Ishikawa (cell line): ENCODE measurements around the gene ZNF92.
A peak's percentile ranks its signal among the peaks of the same experiment; 100 is the strongest.

Experiments used
- CEBPB ChIP-seq: IDR thresholded peaks from 2 replicates; pipeline ENCODE4 v1.6.1; 2012
- CREB1 ChIP-seq: IDR thresholded peaks from 2 replicates; pipeline ENCODE4 v1.6.1; 2012; ENCODE audit warnings: low read depth
- EGR1 ChIP-seq: IDR thresholded peaks from 2 replicates; pipeline ENCODE4 v1.6.1; 2012
- EP300 ChIP-seq: IDR thresholded peaks from 2 replicates; pipeline ENCODE4 v1.6.1; 2012; ENCODE audit warnings: borderline replicate concordance
- FOXM1 ChIP-seq: IDR thresholded peaks from 2 replicates; pipeline ENCODE4 v1.6.1; 2012; ENCODE audit warnings: low read depth, borderline replicate concordance
- NFIC ChIP-seq: IDR thresholded peaks from 2 replicates; pipeline ENCODE4 v1.6.1; 2012
- RAD21 ChIP-seq: IDR thresholded peaks from 2 replicates; pipeline ENCODE4 v1.6.1; 2012; ENCODE audit warnings: low read depth
- TAF1 ChIP-seq: IDR thresholded peaks from 2 replicates; pipeline ENCODE4 v1.6.1; 2012; ENCODE audit warnings: low read depth, mild to moderate bottlenecking
- TCF12 ChIP-seq: IDR thresholded peaks from 2 replicates; pipeline ENCODE4 v1.6.1; 2012; ENCODE audit warnings: low read depth
- TEAD4 ChIP-seq: IDR thresholded peaks from 2 replicates; pipeline ENCODE4 v1.6.1; 2012
- USF1 ChIP-seq: IDR thresholded peaks from 2 replicates; pipeline ENCODE4 v1.6.1; 2012
- YY1 ChIP-seq: IDR thresholded peaks from 2 replicates; pipeline ENCODE4 v1.6.1; 2012; ENCODE audit warnings: low read depth
- ZBTB7A ChIP-seq: IDR thresholded peaks from 2 replicates; pipeline ENCODE4 v1.6.1; 2012; ENCODE audit warnings: low read depth
- TF ChIP-seq, protein P1 (sequence below): IDR thresholded peaks from 2 replicates; pipeline ENCODE4 v1.6.1; 2012
- TF ChIP-seq, protein P2 (sequence below): IDR thresholded peaks from 2 replicates; pipeline ENCODE4 v1.6.1; 2012; ENCODE audit warnings: low read depth, mild to moderate bottlenecking

ZNF92 gene

DNA sequence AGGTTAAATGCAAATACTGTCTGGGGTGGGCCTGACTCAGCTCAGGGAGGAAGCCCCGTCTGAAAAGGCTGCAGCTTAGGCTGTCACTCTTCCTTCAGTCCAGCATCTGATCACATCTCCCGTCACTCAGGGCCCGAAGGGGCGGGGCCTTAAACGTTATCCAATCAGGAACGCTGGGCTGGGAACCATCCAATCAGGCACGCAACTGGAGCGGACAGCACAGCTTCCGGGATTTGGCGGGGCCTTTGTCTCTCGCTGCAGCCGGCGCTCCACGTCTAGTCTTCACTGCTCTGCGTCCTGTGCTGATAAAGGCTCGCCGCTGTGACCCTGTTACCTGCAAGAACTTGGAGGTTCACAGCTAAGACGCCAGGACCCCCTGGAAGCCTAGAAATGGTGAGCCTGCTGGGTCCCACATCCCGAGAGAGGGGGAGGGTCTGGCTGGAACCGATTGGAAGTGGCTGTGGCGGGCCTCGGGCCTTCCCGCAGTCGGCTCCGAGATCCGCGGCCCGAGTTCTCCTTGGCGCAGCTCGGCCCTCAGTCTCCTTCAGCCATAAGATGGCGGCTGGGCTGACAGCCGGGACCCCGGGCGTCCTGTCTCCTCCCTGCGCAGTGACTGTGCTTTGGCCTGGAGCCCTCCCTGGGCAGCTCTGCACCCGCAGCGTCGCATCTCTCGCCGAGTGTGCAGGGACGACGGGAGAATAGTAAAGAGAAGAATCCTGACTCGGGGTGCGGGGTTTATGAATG lies at the start of gene ZNF92:
ZNF92 (plus strand) TSS at position 248 of the 744 bp plus-strand sequence; CDS start at position 391, 143 bp downstream.
- TF ChIP-seq EP300 = no peak
- TF ChIP-seq NFIC = 0 out of 2 replicates have a peak, but pooled peaks have one; percentile 14
- TF ChIP-seq, protein P1, sequence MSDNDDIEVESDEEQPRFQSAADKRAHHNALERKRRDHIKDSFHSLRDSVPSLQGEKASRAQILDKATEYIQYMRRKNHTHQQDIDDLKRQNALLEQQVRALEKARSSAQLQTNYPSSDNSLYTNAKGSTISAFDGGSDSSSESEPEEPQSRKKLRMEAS = peak; percentile 51; the same call in 1 of the 2 replicates
- no peak for TF ChIP-seq TEAD4
- TF ChIP-seq YY1 = peak; percentile 84
- no peak for TF ChIP-seq EGR1
- no peak for TF ChIP-seq ZBTB7A
- peak; percentile 47; the same call in 1 of the 2 replicates for TF ChIP-seq TCF12
- TF ChIP-seq RAD21 = no peak
- TF ChIP-seq CREB1 = no peak
- TF ChIP-seq CEBPB = no peak
- TF ChIP-seq, protein P2, sequence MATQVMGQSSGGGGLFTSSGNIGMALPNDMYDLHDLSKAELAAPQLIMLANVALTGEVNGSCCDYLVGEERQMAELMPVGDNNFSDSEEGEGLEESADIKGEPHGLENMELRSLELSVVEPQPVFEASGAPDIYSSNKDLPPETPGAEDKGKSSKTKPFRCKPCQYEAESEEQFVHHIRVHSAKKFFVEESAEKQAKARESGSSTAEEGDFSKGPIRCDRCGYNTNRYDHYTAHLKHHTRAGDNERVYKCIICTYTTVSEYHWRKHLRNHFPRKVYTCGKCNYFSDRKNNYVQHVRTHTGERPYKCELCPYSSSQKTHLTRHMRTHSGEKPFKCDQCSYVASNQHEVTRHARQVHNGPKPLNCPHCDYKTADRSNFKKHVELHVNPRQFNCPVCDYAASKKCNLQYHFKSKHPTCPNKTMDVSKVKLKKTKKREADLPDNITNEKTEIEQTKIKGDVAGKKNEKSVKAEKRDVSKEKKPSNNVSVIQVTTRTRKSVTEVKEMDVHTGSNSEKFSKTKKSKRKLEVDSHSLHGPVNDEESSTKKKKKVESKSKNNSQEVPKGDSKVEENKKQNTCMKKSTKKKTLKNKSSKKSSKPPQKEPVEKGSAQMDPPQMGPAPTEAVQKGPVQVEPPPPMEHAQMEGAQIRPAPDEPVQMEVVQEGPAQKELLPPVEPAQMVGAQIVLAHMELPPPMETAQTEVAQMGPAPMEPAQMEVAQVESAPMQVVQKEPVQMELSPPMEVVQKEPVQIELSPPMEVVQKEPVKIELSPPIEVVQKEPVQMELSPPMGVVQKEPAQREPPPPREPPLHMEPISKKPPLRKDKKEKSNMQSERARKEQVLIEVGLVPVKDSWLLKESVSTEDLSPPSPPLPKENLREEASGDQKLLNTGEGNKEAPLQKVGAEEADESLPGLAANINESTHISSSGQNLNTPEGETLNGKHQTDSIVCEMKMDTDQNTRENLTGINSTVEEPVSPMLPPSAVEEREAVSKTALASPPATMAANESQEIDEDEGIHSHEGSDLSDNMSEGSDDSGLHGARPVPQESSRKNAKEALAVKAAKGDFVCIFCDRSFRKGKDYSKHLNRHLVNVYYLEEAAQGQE = no peak
- TF ChIP-seq TAF1 = peak; percentile 94
- no peak for TF ChIP-seq USF1
- no peak for TF ChIP-seq FOXM1

DNA sequence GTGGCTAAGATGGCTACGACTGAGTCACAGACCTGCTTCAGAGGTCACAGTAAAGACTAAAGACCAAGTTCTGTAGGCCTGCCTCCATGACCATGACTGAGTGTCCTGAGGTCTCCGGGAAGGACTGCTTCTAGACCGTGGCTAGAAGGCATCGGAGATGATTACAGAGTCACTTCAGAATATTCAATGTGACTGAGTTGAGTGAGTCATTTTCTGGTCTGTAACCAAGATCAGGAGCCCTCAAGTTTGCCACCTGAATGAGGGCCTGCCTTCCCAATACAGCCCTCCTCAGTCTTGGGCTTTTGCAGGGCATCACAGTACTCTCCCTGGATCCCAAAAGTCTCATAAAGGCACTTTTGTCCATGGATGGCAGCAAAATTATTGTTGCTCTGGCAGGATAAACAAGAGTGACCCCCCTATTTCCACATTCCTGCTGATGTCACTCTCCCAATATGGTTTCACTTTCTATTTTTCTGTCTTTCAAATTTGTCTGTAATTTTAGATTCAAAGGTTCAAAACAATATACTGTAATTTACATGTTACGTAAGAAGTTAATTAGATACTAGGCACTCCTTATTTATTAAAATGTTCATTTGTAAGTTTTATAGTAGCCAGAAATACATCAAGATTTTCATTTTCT lies 47.7 kb upstream of the ZNF92 start:
- TF ChIP-seq TCF12 (no peak), YY1 (no peak), FOXM1 (no peak), ZBTB7A (no peak), RAD21 (no peak), CREB1 (no peak), CEBPB (no peak), TAF1 (no peak), NFIC (no peak), TEAD4 (no peak), EP300 (no peak), USF1 (no peak), EGR1 (no peak)
- TF ChIP-seq, protein P1 = no peak
- TF ChIP-seq, protein P2 = no peak

DNA sequence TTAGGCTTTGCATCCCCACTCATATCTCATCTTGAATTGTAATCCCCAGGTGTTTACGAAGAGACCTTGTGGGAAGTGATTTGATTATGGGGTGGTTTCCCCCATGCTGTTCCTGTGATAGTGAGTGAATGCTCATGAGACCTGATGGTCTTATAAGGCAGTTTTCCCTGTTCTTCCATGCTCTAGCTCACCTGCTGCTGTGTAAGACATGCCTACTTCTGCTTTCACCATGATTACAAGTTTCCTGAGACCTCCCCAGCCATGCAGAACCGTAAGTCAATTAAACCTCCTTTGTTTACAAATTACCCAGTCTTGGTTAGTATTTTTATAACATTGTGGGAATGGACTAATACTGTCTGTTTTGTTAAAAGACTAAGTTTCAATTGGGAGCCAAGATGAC lies 35.3 kb upstream of the ZNF92 start:
- no peak for TF ChIP-seq EP300

DNA sequence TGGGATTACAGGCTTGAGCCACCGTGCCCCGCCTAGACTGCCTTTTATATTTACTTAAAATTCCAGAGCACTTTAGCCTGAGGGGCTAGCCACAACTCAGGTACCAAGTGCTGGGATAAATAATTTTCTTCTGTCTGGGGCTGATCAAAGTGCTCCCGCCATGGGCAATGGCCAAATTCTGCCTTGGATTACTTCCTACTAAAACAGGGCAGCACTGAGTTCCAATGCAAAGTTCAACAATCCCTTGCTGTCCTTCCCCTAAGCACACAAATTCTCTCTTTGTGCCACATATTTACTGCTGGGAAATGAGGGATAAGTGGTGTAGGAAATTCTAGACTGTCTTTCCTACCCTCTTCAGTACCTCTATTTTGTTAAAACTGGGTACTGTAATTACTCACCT lies 34.4 kb upstream of the ZNF92 start:
- no peak for TF ChIP-seq TEAD4
- TF ChIP-seq CREB1 = no peak
- no peak for TF ChIP-seq EGR1
- no peak for TF ChIP-seq TCF12
- no peak for TF ChIP-seq TAF1
- TF ChIP-seq, protein P1 = no peak
- no peak for TF ChIP-seq FOXM1
- TF ChIP-seq RAD21 = no peak
- TF ChIP-seq, protein P2 = no peak
- TF ChIP-seq NFIC = no peak
- no peak for TF ChIP-seq ZBTB7A
- TF ChIP-seq EP300 = no peak
- no peak for TF ChIP-seq CEBPB
- no peak for TF ChIP-seq YY1
- TF ChIP-seq USF1 = no peak
